ENCODE results near the gene ADIRF. TPM values are rescaled to one million over a fixed set of nuclear protein-coding genes. Genes with fewer than 3 reads are reported as not detected.

The ADIRF gene
- total and polyA plus RNA-seq, 2 donors (not counting 1 experiment from before 2014, with no cell fraction given) = not detected

- H3K9ac ChIP-seq (ENCODE audit: low read length) = peak overlapping the region; percentile 80
- peak; percentile 93 for DNase-seq
- peaks cover 0 to 33% (median 15%) of the 10 kb centered on the region in 4 experiments for H3K27me3 ChIP-seq (replicated peaks in 1 of 4; ENCODE audit: control extremely low read depth in 1 of 4, control insufficient read depth in 3 of 4, insufficient read depth in 4 of 4, low read length in 3 of 4)
These were observed 3.1 kb downstream of the ADIRF start for GRCh38 chr10:86971232-86971991.

More at GRCh38 chr10:86971232-86971991, 3.1 kb downstream of the ADIRF start:
- peak overlapping the region; percentile 99 for H3K4me2 ChIP-seq (replicated peaks; ENCODE audit: low read depth, low read length, poor library complexity, severe bottlenecking)
- ATAC-seq (ENCODE audit: low read depth) = peak; percentile 90
- Mint-ChIP-seq H3K27ac (peak overlapping the region; percentile 87), H3K4me3 (peak overlapping the region; percentile 91), H3K4me1 (peaks cover 28% of the 10 kb centered on the region), H3K9me3 (ENCODE audit: insufficient read depth) (no peaks in the 10 kb centered on the region), H3K27me3 (peaks cover 7% of the 10 kb centered on the region)
- WGBS (ENCODE audit: insufficient coverage) = 4% methylated on average over 54 of the region's 66 CpGs
- CTCF ChIA-PET = interaction anchor here (0.7 to 3.9 kb wide), 2 partner anchors 32 to 259 kb away, joined by 4 to 19 read pairs; no protein-coding TSS in a partner anchor
- POLR2A ChIA-PET = interaction anchor here (0.9 to 1.4 kb wide), 2 partner anchors 124 to 572 kb away, joined by 4 to 10 read pairs; partner anchors contain the start of genes GLUD1 and SHLD2
- no peak for TF ChIP-seq EZH2 (IDR thresholded peaks at IDR 0.05; ENCODE audit: borderline replicate concordance, insufficient read depth, low read depth, low read length, poor library complexity, severe bottlenecking)
- peak; percentile 33 for TF ChIP-seq CTCF (IDR thresholded peaks at IDR 0.05)
- H3K9me3 ChIP-seq (ENCODE audit: control extremely low read depth in 1 of 3, control insufficient read depth in 2 of 3, insufficient read depth in 1 of 3, low read length in 2 of 3) = peaks cover 0 to 20% (median 0%) of the 10 kb centered on the region in 3 donors
- intact Hi-C loops (cut with micrococcal nuclease) = loop anchor here (1.0 to 2.0 kb wide), 3 partner anchors 32 to 215 kb away; partner anchors contain the start of genes BMPR1A and SHLD2
- peaks cover 29 to 40% of the 10 kb centered on the region in 2 donors for H3K4me1 ChIP-seq (ENCODE audit: control insufficient read depth in 2 of 2, insufficient read depth in 2 of 2, low read length in 2 of 2)
- H3K36me3 ChIP-seq (replicated peaks in 1 of 2; ENCODE audit: control extremely low read depth in 1 of 2, control insufficient read depth in 1 of 2, extremely low read depth in 1 of 2, insufficient read depth in 2 of 2, low read length in 1 of 2) = no peaks in the 10 kb centered on the region
- H3K4me3 ChIP-seq (ENCODE audit: control extremely low read depth in 1 of 5, extremely low read depth in 1 of 5, insufficient read depth in 1 of 5, low read depth in 2 of 5, low read length in 4 of 5) = peak overlapping the region in 4 of 5 experiments; percentile 70 to 83 (median 76)
- H3K79me2 ChIP-seq (ENCODE audit: control insufficient read depth, insufficient read depth, low read length) = no peaks in the 10 kb centered on the region
- H4K20me1 ChIP-seq (ENCODE audit: control insufficient read depth, insufficient read depth, low read length, poor library complexity, severe bottlenecking) = no peaks in the 10 kb centered on the region
- H2AFZ ChIP-seq (ENCODE audit: insufficient read depth, low read depth, low read length, poor library complexity, severe bottlenecking) = peak overlapping the region; percentile 87
- H3K27ac ChIP-seq (ENCODE audit: low read length in 2 of 2) = peak overlapping the region; percentile 80 to 86

Data from B cell (primary cell).